ENCODE measurements around the gene DNAJC3.

DNAJC3 gene

GRCh38 chr13:95629071-95629470 is 47.9 kb upstream of the DNAJC3 start:
- Histone ChIP-seq H3K27me3 (ENCODE audit: insufficient read depth, poor library complexity, severe bottlenecking) (no peaks in the 10 kb centered on the region), H3K4me3 (replicated peaks; ENCODE audit: insufficient read depth, low read length) (no peak overlapping the region), H3K27ac (replicated peaks) (no peak overlapping the region)
- no peak for DNase-seq (ENCODE audit: low read depth in 1 of 2, low spot score in 1 of 2)
- no peak for TF ChIP-seq SPI1 (IDR thresholded peaks at IDR 0.05; ENCODE audit: borderline replicate concordance, low read depth)
- TF ChIP-seq GABPA (IDR thresholded peaks at IDR 0.05; ENCODE audit: low read depth), result no peak
- TF ChIP-seq REST (IDR thresholded peaks at IDR 0.05; ENCODE audit: insufficient replicate concordance, low read depth), result no peak
- TF ChIP-seq POLR2AphosphoS5 (IDR thresholded peaks at IDR 0.05; ENCODE audit: low read depth), result no peak
- TF ChIP-seq CTCF (IDR thresholded peaks at IDR 0.05; ENCODE audit: insufficient read depth, low read length), result no peak

- no peak for DNase-seq (ENCODE audit: low read depth in 1 of 2, low spot score in 1 of 2)
- H3K27ac ChIP-seq (replicated peaks), result no peak overlapping the region
- no peaks in the 10 kb centered on the region for H3K27me3 ChIP-seq (ENCODE audit: insufficient read depth, poor library complexity, severe bottlenecking)
- TF ChIP-seq GABPA (IDR thresholded peaks at IDR 0.05; ENCODE audit: low read depth) (no peak), REST (IDR thresholded peaks at IDR 0.05; ENCODE audit: insufficient replicate concordance, low read depth) (no peak), CTCF (IDR thresholded peaks at IDR 0.05; ENCODE audit: insufficient read depth, low read length) (no peak), POLR2AphosphoS5 (IDR thresholded peaks at IDR 0.05; ENCODE audit: low read depth) (no peak), SPI1 (IDR thresholded peaks at IDR 0.05; ENCODE audit: borderline replicate concordance, low read depth) (no peak)
- no peak overlapping the region for H3K4me3 ChIP-seq (replicated peaks; ENCODE audit: insufficient read depth, low read length)
Measured at GRCh38 chr13:95630593-95630992, 46.3 kb upstream of the DNAJC3 start.

GRCh38 chr13:95636853-95637252 is 40.1 kb upstream of the DNAJC3 start:
- H3K27ac ChIP-seq (replicated peaks), result no peak overlapping the region
- TF ChIP-seq SPI1 (IDR thresholded peaks at IDR 0.05; ENCODE audit: borderline replicate concordance, low read depth) (no peak), GABPA (IDR thresholded peaks at IDR 0.05; ENCODE audit: low read depth) (no peak), REST (IDR thresholded peaks at IDR 0.05; ENCODE audit: insufficient replicate concordance, low read depth) (no peak), CTCF (IDR thresholded peaks at IDR 0.05; ENCODE audit: insufficient read depth, low read length) (no peak), POLR2AphosphoS5 (IDR thresholded peaks at IDR 0.05; ENCODE audit: low read depth) (no peak)
- no peak overlapping the region for H3K4me3 ChIP-seq (replicated peaks; ENCODE audit: insufficient read depth, low read length)
- peaks cover 7% of the 10 kb centered on the region for H3K27me3 ChIP-seq (ENCODE audit: insufficient read depth, poor library complexity, severe bottlenecking)
- DNase-seq (ENCODE audit: low read depth in 1 of 2, low spot score in 1 of 2), result no peak
